GM12872 (cell line): Measurements from ENCODE around the gene THBS2.

Source experiments
- TF ChIP-seq, protein P1 (sequence below): IDR thresholded peaks from 3 replicates; pipeline ENCODE4 v1.5.1; 2011; ENCODE audit warnings: low read depth, mild to moderate bottlenecking, low read length, moderate library complexity; ENCODE audit not compliant: insufficient read depth

THBS2 gene

GRCh38 chr6:169220068-169220964 is 33.3 kb downstream of the THBS2 start:
- TF ChIP-seq, protein P1, sequence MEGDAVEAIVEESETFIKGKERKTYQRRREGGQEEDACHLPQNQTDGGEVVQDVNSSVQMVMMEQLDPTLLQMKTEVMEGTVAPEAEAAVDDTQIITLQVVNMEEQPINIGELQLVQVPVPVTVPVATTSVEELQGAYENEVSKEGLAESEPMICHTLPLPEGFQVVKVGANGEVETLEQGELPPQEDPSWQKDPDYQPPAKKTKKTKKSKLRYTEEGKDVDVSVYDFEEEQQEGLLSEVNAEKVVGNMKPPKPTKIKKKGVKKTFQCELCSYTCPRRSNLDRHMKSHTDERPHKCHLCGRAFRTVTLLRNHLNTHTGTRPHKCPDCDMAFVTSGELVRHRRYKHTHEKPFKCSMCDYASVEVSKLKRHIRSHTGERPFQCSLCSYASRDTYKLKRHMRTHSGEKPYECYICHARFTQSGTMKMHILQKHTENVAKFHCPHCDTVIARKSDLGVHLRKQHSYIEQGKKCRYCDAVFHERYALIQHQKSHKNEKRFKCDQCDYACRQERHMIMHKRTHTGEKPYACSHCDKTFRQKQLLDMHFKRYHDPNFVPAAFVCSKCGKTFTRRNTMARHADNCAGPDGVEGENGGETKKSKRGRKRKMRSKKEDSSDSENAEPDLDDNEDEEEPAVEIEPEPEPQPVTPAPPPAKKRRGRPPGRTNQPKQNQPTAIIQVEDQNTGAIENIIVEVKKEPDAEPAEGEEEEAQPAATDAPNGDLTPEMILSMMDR: no peak

DNA sequence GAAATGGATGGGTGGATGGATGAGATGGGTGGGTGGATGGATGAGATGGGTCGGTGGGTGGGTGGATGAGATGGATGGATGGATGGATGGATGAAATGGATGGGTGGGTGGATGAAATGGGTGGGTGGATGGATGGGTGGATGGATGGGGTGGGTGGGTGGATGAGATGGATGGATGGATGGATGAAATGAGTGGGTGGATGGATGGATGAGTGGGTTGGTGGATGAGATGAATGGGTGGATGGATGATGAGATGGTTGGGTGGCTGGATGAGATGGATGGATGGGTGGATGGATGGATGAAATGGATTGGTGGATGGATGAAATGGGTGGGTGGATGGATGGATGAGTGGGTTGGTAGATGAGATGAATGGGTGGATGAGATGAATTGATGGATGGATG is 35.7 kb downstream of the THBS2 start:
- TF ChIP-seq, protein P1: no peak

DNA sequence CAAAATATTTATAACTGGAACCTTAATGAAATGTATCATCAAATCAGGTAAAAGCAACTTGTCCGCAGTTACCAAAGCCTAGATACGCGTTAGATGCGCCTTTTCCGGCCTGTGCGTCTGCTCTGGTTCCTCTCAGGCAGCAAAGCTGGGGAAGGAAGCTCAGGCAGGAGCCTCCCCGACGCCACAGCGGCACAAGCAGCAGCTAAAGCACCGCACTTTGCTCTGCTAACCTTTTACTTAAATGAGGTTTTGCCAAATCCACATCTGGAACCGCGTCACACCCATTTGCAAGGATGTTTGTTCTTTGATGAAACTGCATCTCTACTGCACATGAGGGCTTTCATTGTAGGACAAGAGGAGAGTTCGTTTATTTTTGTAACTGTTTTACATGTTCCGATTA is 36.8 kb downstream of the THBS2 start:
- TF ChIP-seq, protein P1: no peak

DNA sequence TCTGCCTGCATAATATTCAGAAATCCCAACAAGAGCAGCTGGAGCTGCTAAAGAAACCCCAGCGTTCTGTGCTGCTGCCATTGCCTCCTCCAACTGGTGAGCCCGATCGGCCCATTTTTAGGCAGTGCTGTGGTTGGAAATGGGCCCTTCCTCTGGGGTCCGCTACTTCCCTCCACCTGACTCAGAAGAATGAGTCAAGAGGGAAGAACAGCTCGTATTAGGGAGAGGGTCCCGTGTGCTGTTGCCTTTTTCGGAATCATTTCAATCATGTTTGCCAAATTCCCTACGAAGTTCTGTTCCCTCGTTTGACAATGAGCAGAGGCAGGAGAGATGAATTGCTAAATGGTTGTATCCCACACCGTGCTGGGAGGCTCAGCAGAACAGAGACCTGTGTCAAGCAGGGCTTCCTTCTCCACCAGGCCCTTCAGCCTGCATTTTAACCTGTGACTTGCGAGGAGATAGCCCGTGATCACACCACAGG is 38.4 kb downstream of the THBS2 start:
- TF ChIP-seq, protein P1: no peak

DNA sequence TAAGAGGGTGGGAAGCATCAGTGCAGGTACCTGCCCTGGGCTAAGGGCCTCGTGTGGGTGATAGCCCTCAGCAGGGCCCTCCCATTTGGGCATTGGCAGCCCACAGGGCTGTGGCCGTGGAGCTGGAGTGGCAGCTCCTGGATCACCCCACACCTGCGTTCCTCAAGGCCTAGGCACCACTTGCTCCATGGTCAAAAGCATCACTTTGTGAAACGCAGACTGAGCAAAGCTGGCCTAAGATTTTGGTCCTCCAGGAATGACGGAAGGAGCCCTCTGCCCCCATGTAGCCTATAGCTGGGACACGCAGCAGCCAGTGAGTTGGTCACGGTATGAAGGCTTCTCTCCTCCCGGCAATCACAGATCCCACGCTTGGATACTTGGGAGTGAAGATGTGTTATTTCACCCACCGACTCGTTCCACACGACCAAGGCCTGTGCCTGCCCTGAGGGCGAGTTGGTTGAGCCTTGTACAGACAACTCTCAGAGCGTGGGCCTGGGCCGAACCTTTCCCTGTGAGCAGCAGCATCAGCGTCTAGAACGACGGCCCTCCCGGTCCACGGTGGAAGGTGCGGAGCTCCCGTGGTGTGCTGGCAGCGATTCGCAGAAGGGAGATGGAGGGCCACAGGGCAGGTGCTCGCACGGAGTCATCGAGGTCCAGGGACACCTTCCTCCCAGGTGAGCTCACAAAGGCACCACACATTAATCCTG is 39.7 kb downstream of the THBS2 start:
- TF ChIP-seq, protein P1: no peak

GRCh38 chr6:169212897-169213813 is 40.5 kb downstream of the THBS2 start:
- TF ChIP-seq, protein P1: no peak
